ENCODE results near the gene ZDHHC19. TPM values are rescaled to one million over a fixed set of nuclear protein-coding genes. Genes with fewer than 3 reads are reported as not detected.
A peak's percentile ranks its signal among the peaks of the same experiment; 100 is the strongest.
"Not testable (repeated sequence)": the region's sequence is repeated elsewhere in the genome, so short reads cannot be mapped to it uniquely, and the experiment has no call there.

ZDHHC19 gene
- total RNA-seq, 4 donors from 2014 or later, result not detected

DNA sequence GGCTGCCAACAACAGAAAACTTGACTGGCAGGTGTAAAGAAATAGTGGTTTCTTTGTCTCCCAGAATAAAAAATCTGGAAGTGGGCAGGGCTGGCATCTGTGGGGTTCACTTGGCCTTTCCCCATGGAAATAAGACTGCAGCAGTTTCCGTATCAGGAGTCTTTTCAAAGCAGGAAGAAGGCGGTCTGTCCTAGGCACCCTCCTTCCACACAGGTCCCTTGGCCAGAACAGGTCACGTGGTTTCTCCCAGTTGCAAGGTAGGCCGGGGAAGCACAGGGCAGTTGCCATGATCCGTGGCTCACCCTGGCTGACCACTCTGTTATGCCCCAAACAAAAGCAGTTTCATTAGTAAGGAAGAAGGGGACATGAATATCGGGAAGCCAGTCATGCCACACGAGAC lies 45.4 kb downstream of the ZDHHC19 start:
- Histone ChIP-seq H3K9me3 (no peaks in the 10 kb centered on the region), H3K27ac (peak overlapping the region; percentile 66 to 81 (median 76)), H3K4me1 (peaks cover 16 to 23% of the 10 kb centered on the region in 2 donors), H3K27me3 (no peaks in the 10 kb centered on the region), H3K4me3 (no peak overlapping the region), H3K36me3 (no peaks in the 10 kb centered on the region)
- DNase-seq (peak in 1 of 2 donors; percentile 32), ATAC-seq (peak in 1 of 2 donors; percentile 37)
- intact Hi-C loops (cut with DNase I; ENCODE audit: low total_unique reads) (no loop called here), in situ Hi-C loops (cut with MboI; ENCODE audit: low sequenced_read_pairs in 4 of 4) (no loop called here)
- no peak for TF ChIP-seq POLR2A (IDR thresholded peaks at IDR 0.05)
- no peak for TF ChIP-seq CTCF (IDR thresholded peaks at IDR 0.05 in 4 of 5, conservative IDR thresholded peaks at IDR 0.05 in 1 of 5)

DNA sequence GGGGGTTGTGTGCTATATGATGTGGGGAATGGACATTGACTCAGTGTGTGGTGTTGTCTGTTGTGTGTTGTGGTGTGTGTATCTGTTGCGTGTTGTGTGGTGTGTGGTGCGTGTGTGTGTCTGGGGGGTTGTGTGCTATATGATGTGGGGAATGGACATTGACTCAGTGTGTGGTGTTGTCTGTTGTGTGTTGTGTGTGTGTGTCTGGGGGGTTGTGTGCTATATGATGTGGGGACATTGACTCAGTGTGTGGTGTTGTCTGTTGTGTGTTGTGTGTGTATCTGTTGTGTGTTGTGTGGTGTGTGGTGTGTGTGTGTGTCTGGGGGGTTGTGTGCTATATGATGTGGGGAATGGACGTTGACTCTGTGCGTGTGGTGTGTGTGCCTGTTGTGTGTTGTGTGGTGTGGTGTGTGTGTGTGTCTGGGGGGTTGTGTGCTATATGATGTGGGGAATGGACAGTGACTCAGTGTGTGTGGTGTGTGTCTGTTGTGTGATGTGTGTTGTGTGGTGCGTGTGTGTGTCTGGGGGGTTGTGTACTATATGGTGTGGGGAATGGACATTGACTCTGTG lies 46.1 kb downstream of the ZDHHC19 start:
- DNase-seq; H3K9me3 ChIP-seq; in situ Hi-C loops (cut with MboI; ENCODE audit: low sequenced_read_pairs in 4 of 4); H3K27me3 ChIP-seq; H3K36me3 ChIP-seq; intact Hi-C loops (cut with DNase I; ENCODE audit: low total_unique reads); ATAC-seq: not testable (repeated sequence)
- peak overlapping the region; percentile 66 to 81 (median 76) for H3K27ac ChIP-seq
- peak overlapping the region; percentile 12 to 47 (median 32) for H3K4me3 ChIP-seq
- peaks cover 16 to 23% of the 10 kb centered on the region in 2 donors for H3K4me1 ChIP-seq

DNA sequence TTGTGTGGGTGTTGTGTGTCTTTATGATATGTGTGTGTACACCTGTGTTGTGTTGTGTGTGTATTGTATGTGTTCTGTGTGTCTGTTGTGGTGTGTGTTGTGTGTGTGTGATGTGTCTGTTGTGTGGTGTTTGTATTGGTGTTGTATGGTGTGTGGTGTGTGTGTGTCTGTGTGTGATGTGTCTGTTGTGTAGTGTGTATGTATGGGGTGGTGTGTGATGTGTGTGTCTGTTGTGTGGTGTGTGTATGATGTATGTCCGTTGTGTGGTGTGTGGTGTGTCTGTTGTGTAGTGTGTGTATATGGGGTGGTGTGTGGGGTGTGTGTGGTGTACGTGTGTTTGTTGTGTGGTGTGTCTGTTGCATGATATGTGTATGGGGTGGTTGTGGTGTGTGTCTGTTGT lies 46.6 kb downstream of the ZDHHC19 start:
- Histone ChIP-seq H3K4me3 (peak overlapping the region; percentile 12 to 47 (median 32)), H3K27me3 (no peaks in the 10 kb centered on the region), H3K9me3 (no peaks in the 10 kb centered on the region), H3K4me1 (peaks cover 16 to 23% of the 10 kb centered on the region in 2 donors), H3K27ac (peak overlapping the region; percentile 66 to 81 (median 76)), H3K36me3 (no peaks in the 10 kb centered on the region)
- TF ChIP-seq POLR2A (IDR thresholded peaks at IDR 0.05), result no peak
- no peak for TF ChIP-seq CTCF (IDR thresholded peaks at IDR 0.05 in 4 of 5, conservative IDR thresholded peaks at IDR 0.05 in 1 of 5)
- no peak for ATAC-seq
- DNase-seq, result no peak
- intact Hi-C loops (cut with DNase I; ENCODE audit: low total_unique reads), result no loop called here
- in situ Hi-C loops (cut with MboI; ENCODE audit: low sequenced_read_pairs in 4 of 4), result no loop called here

DNA sequence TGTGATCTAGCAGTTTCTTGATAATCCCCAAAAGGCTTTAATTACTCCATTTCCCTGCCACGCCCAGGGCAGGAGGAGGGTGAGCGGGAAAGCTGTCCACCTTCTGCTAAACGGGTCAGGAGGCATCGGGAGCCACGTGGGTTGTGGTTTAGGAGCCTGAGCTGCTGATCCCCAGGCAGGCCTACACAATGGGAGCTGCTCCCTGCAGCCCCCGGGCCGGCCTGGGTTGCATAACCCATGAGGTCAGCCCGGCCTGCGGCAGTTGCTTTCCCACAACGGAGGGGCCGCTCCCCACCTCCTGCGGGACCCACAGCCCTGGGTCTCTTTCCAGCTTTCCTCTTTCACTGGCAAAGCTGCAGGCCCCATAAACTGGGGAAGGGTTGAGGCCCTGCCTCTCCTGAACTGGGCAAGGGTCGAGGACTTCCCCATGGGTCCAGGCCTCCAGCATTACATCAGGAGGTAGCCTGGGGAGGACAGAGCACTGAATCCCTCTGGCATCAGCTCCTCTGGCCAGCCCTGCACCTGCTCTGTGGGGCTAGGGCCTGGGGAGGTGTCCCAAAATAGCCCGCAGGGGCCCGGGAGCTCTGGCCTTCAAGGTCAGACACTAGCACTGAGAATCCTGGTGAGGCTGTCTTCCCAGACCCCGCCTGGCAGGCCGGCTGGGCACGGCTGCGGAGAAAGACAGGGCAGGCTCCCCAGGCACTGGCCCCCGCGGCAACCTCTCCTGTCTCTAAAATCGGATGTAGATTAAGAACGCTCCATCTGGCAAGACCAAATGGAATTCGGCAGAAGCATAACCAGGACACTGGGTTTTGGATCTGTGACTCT lies 47.3 kb downstream of the ZDHHC19 start:
- H3K27me3 ChIP-seq, result no peaks in the 10 kb centered on the region
- ATAC-seq (peak; percentile 52 to 78), DNase-seq (peak in 1 of 2 donors; percentile 69)
- H3K9me3 ChIP-seq, result no peaks in the 10 kb centered on the region
- TF ChIP-seq POLR2A (IDR thresholded peaks at IDR 0.05) (no peak), CTCF (IDR thresholded peaks at IDR 0.05 in 4 of 5, conservative IDR thresholded peaks at IDR 0.05 in 1 of 5) (no peak)
- H3K4me3 ChIP-seq, result peak overlapping the region; percentile 12 to 47 (median 32)
- no peaks in the 10 kb centered on the region for H3K36me3 ChIP-seq
- peaks cover 16 to 23% of the 10 kb centered on the region in 2 donors for H3K4me1 ChIP-seq
- H3K27ac ChIP-seq, result peak overlapping the region; percentile 66 to 81 (median 76)
- in situ Hi-C loops (cut with MboI; ENCODE audit: low sequenced_read_pairs in 4 of 4), result no loop called here
- intact Hi-C loops (cut with DNase I; ENCODE audit: low total_unique reads), result no loop called here

DNA sequence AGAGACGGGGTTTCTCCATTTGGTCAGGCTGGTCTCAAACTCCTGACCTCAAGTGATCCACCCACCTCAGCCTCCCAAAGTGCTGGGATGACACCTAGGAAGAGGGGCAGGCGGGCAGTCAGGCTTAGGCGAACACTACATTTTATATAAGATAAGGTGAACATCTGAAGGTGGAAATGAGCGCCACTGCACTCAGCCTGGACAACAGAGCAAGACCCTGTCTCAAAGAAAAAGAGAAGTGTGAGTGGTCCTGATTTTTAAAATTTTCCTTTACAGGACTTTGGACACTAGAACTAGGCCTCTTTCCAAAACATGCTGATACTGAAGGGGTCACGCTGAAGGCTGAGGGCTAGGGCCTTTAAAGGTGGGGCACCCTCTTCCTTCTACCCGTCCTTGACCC lies 48.0 kb downstream of the ZDHHC19 start:
- in situ Hi-C loops (cut with MboI; ENCODE audit: low sequenced_read_pairs in 4 of 4), result no loop called here
- Histone ChIP-seq H3K27ac (peak overlapping the region; percentile 66 to 81 (median 76)), H3K27me3 (no peaks in the 10 kb centered on the region), H3K4me3 (no peak overlapping the region), H3K36me3 (no peaks in the 10 kb centered on the region), H3K4me1 (peaks cover 16 to 23% of the 10 kb centered on the region in 2 donors), H3K9me3 (no peaks in the 10 kb centered on the region)
- intact Hi-C loops (cut with DNase I; ENCODE audit: low total_unique reads), result no loop called here
- ATAC-seq, result no peak
- no peak for TF ChIP-seq CTCF (IDR thresholded peaks at IDR 0.05 in 4 of 5, conservative IDR thresholded peaks at IDR 0.05 in 1 of 5)
- no peak for TF ChIP-seq POLR2A (IDR thresholded peaks at IDR 0.05)
- no peak for DNase-seq
